DMS 273 (cell line): ENCODE results near the gene ZC3H7B.
A peak's percentile ranks its signal among the peaks of the same experiment; 100 is the strongest.

Experiments
- DNase-seq: peaks from one replicate; lab custom pipeline; 2025; ENCODE audit not compliant: unreplicated experiment; lab: John Stamatoyannopoulos, UW

ZC3H7B gene

DNA sequence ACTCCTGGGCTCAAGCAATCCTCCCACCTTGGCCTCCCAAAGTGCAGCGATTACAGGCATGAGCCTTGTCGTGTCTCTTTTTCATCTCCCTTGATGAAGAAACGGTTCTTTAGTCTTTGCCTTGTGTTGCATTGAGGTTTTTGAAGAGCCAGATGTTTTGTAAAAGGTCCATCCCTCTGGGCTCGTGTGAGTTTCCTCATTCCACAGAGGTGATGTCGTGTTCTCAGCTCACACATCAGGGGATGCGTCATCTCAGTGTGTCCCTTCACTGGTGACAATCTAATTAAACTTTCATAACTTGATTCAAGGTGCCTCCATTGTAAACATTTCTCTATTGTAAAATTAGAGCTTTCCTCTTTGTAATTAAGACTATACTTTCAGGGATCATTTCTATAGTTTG lies 50.7 kb downstream of the ZC3H7B start:
- DNase-seq, result no peak

DNA sequence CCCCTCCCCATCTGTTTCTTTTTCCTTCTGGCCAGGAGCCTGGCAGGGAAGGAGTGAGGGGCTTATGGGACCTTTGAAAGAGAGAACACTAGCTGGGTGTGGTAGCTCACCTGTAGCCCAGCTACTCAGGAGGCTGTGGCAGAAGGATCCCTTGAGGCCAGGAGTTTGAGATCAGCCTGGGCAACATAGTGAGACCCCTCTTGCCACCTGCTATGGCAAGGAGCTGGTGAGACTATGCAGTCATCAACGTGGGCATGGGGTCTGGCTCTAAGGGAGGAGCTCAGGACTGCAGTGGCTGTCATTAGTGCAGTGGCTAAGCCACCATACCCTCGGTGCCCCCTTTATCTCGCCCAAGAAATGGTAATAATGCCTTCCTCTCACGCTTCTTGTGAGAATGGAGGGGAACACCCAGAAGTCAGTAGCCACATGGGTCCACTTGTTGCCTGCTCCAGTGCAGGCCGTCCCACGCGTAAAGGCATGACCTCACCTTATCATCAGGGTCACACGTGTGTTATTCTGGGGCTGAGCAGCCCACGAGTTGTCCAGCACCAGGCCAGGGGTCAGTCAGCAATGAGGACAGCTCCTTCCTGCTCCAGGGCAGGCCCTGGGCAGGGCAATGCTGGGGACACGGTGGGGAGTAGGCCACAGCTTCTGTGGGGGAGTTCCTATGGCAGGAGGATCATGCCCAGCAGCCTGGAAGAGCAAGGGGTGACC lies 52.7 kb downstream of the ZC3H7B start:
- DNase-seq, result no peak

DNA sequence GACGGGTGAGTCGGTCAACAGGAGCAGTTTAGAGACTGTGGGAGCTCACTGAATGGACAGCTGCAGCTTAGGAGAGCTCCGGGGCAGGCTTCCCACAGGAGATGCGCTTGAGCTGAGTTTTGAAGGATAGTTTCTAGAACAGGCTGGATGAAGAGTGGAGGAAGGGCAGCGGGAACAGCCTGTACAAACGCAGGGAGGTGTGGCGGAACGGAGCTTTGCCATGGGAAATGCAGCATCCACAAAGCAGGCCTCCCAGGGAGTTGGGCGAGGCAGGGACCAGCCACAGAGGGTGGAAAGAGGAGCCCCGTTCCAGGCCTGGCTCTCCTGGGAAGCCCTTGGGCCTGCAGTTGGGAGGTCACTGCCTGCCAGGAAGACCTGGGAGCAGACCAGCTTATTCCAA lies 53.7 kb downstream of the ZC3H7B start:
- DNase-seq, result no peak

DNA sequence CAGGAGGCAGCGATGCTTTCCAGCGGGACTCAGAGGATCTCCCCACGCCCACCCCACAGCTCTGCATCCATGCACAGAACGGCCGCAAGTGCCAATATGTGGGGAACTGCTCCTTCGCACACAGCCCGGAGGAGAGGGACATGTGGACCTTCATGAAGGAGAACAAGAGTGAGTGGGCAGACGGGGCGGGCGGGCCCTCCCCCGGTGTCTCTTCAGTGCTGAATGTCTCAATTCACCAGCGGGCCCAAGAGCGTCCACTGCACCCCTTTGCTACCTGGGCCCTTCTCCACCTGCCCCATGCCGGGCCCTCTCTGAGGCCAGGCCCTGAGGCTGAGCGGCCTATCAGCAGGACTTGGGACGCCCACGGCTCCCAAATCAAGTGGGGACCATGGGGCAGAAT lies 54.6 kb downstream of the ZC3H7B start:
- DNase-seq, result no peak

DNA sequence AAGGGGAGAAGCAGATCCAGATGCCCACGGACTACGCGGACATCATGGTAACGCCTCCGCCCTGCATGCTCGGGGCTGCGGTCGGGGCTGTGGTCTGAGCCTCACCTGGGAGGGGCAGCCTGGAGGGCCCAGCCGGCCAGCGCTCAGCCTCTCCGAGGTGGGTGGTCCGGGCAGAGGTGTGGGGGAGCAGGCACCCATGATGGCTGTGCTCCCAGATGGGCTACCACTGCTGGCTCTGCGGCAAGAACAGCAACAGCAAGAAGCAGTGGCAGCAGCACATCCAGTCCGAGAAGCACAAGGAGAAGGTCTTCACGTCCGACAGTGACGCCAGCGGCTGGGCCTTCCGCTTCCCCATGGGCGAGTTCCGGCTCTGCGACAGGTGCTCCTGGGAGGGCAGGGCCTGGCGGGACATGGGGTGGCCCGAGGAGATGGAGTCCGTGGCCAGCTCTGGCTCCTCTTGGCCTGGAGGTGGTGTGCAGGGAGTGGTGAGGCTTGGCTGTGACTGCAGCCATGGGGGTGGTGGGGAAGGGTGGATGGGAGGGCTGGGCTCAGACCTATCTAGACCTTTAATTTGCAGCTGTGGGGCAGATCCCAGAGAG lies 55.2 kb downstream of the ZC3H7B start:
- no peak for DNase-seq

DNA sequence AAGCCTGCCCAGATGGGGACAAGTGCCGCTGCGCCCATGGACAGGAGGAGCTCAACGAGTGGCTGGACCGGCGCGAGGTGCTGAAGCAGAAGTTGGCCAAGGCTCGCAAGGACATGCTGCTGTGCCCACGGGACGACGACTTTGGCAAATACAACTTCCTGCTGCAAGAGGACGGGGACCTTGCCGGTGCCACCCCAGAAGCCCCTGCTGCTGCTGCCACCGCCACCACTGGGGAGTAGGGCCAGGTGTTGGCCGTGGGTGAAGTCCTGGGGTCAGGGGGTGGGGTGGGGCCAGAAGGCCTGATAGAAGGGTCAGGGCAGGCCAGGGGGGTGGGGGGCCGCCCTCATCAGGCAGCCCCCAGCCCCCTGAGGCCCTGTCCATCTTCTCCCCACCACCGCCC lies 55.9 kb downstream of the ZC3H7B start:
- DNase-seq, result no peak

DNA sequence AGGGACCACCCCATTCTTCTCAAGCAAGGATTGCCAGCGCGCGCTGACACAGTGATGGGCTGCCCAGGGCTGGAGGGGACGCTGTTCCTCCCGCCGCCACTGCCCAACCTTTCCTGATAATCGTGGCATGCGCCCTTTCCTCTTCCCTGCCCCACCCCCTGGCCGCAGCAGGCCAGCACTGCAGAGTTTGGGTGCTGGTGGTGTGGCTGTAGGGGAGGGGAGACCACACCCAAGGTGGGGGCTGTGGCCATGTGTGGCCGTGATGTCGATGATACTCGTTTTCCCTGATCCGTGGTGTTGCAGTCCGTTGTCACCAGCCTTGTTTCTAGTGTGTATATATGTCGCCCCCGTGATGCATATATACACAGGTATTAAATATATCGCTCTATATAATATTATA lies 57.6 kb downstream of the ZC3H7B start:
- DNase-seq, result no peak

DNA sequence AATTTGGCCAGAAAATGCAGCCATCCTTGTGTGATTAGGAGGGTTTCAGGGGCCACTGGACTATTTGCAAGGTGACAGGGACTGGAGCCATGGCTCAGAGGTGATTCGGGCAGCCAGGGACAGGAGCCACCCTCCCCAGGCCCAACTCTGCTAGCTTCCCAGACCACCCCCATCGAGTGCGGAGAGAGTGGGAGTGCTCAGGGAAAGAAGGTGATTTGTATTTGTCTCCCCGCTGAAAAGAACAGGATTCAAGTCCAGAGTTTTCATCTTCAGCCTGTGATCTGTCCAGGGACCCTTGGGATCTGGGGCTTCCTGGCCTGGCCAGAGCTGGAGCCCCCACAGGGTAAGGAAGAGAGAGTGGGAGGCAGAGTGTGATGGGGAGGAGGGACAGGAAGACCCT lies 58.1 kb downstream of the ZC3H7B start:
- DNase-seq, result no peak

DNA sequence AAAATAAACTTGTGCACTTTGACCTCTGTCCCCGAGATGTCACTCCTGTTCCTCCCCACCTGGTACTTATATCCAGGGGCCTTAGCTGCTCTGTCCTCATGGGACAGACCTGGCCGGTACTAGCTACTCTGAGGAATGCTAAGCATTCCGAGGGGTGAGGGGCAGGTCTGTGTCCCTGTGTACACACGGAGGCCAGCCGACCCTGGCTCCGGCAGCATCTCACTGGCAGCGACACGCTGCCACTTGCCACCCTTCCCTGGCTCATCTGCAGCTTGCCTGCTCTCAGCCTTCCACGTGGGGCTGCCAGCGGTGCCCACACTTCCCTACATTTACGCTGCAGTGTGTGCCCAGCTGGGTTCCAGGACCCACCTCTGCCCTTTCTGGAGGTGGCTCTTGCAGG lies 58.8 kb downstream of the ZC3H7B start:
- DNase-seq, result no peak

DNA sequence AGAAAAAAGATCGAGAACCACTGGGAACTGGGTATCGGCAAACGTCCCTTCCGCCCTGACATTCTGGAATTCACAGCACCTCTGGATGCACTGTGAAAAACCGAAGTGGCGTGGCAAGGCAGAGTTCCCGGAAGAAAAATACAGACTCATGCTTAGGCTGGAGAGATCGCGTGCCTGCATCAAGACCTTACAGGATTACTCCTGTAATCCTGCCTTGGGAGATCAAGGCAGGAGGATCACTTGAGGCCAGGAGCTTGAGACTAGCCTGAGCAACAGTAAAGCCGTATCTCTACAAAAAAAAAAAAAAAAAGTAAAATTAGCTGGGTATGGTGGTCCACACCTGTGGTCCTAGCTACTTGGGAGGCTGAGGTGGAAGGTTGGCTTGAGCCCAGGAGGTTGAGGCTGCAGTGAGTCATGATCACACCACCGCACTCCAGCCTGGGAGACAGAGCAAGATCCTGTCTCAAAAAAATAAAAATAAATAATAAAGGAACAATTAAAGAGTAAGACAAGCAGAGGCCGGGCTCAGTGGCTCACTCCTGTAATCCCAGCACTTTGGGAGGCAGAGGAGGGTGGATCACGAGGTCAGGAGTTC lies 60.5 kb downstream of the ZC3H7B start:
- DNase-seq, result no peak

DNA sequence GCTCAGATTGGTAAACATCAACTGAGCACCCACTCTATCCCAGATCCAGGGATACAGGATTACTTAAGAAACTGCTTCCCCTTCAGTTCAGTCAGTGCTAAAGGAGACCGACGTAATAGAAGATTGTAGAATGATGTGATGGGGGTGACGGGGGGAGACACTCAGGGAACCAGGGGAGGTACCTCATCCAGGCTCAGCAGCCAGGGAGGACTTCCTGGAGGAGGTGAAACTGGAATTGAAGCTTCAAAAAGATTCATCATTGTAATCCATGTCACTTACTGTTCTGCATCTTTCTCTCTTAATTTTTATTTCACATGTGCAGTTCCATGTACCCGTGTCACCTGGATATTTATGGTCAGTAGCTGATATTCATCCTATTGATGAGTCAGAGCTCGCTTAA lies 61.3 kb downstream of the ZC3H7B start:
- no peak for DNase-seq

DNA sequence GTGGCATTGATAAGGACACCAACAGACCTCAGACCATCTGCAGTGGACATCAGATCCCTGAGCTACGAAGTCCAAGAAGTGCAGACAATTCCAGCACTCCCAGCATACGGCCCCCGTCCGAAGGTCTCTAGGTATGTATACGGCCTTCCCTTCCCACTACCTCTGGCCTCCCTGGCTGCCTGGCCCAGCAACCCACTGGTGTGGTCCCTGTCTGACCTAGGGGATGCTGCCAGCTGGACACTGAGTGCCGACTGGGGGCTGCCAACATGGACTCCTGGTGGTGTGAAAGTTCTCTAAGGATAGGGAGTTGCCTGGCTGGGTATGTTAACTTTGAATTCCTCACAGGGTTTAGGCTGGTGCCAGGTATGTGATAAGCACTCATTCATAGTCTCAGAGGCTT lies 62.9 kb downstream of the ZC3H7B start:
- DNase-seq, result no peak

DNA sequence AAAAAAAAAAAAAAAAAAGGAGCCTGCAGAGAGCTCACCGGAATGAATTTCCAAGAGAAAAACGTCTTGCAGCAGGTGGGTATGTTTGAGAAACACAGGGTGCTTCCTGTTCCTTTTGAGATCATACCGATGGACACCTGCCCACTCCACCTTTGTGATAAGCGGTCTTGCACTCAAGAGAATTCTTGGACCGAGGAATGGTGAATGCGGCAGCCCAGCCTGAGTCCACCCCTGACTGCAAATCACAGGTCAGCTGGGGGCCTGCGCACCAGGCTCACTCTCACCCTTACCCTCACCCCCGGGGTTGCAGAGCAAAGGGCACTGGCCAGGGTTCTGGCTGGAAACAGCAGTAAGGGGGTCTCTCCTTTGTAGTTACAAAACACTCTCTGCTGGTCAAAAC lies 63.6 kb downstream of the ZC3H7B start:
- DNase-seq, result no peak

DNA sequence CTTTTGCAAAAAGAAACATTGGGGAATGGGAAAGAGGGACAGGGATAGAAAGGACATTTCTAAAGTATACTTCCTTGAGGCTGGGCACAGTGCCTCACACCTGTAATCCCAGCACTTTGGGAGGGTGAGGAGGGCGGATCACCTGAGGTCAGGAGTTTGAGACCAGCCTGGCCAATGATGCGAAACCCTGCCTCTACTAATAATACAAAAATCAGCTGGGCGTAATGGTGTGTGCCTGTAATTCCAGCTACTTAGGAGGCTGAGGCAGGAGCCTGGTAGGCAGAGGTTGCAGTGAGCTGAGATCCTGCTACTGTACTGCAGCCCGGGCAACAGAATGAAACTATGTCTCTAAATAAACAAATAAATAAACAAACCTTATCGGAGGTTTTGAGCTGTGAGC lies 64.1 kb downstream of the ZC3H7B start:
- no peak for DNase-seq

DNA sequence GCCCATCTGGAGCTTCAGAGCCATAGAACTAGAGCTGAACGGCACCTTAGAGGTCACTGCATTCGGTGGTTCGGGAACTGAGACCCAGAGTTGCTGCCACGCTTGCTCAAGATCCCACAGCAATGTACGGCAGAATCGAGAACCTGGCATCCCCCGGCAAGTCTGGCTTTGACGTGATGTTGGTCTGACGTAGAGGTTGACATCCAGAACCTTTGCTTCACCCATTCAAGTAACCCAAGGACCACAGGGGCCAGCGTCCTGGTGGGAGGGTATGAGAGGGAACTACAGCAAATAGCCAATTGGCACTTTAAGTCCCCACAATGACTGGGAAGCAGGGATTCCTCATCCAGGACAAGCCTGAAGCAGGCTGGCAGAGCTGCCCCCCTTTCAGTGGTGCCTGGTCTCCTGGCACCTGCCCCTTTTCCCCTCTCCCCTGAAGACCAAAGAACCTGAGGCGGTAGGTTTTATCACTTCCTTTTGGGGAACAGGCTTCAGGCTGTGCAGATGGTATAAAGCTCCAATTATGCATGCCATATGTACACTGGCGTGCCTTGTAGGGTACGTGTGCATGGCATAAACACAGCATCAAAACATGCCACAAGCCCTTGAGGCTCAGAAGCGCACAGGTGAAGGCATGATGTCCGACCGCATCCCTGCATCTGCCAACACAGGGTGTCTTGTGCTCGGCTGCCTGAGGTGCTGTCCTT lies 65.2 kb downstream of the ZC3H7B start:
- peak; percentile 87 for DNase-seq

DNA sequence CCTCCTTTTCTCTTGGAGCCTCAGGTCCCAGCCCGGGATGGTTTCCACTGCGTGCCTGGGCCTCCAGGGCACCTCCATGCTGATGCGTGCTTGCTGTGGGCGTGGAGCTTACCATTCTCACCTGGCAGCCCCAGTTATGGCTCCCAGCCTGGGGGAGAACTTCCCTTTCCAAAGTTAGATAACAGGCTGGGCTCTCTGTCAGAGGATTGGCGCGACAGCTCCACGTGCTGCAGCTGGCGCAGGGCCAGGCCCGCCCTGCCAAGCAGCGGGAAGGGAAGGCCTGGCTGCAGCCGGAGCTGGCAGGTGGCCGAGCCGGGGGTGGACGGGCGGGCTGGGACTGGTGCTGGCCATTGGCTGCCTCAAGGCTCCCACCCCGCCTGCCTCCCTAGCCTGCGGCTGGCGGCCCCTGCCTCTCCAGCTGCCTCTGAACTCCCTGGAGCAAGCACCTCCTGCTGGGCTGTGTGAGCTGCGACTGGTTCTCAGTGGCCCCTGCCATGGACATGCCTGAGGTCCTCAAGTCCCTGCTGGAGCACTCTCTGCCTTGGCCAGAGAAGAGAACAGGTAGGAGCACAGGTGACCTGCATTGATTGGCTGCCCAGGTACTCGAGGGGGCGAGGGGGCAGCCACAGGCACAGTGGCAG lies 65.8 kb downstream of the ZC3H7B start:
- DNase-seq, result peak; percentile 98

DNA sequence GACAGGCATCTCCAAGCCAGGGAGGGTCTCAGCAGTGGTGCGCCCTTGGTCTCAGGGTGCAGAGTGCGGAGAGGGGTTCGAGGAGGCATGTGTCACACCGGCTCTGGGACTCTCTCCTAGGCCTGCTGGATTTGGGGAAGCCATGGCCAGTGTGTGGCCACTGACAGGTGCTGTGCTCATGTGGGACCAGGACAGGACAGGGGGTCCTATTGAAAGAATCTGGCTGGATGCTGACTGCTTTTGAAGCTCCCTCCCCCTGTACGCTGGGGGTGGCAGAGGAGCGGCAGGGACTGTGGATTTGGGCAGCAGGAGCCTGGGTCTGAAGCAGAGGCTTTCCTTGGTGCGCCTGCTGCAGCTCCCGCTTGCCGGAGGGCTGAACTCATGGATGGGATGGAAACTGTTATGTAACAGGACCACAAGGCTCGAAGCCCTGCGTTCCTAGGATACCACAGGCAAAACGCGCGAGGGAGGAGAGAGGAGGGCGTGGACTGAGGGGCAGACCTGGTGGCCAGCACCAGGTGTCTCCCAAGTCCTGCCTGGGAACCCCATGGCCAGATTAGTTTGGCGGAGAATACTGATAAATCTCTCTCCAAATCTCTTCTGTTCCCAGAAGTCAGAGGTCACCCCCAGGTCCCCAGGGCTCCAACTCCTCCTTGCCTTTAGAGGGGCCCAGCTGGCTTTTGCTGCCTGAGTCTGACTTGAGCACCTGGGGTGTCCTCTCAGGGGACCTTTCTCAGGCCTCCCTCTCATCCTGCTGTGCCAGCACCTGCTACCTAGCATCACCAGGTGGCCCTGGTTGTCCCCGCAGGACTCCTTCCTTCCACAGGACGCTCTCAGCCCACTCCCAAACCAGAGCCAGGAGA lies 66.6 kb downstream of the ZC3H7B start:
- DNase-seq, result peak; percentile 71

DNA sequence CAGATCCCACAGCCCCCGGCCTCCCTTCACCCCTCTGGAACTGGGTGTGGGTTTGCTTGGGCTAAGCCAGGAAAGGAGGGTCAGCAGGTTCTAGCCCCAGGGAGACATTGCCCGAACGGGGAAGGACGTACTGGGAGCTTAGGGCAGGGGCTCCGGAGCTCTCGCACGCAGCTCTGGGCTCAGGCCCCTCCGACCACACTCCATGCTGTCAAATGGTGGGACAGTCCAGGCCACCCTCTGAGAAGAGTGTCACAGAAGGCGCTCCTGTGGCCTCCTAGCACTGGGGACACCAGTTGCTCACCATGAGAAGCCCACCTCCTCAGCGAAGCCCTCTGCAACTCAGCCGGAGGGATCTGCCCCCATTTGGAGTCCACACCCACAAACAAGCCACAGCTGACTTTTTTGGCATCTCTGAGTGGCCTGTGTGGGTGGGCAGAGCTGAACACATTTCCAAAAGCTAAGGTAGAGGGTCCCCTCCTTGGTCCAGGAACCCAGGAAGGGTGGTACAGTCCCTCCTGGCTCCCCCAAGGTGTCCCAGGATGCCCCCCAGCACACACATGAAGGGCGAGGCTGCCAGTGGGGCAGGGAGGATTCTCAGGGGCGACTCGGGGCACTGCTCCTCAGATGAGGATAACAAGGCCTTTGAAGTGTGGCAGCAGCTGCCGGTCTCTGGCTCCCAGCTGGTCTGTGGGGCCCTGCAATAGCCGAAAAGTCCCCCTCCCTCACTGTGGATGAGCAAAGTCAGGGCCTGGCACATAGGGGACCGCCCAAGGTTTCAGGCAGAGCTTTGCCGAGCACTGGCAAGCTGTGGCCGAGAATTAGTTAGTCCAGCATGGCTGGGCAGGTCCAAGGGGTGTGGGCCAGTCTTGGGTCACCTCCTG lies 67.5 kb downstream of the ZC3H7B start:
- peak; percentile 89 for DNase-seq

DNA sequence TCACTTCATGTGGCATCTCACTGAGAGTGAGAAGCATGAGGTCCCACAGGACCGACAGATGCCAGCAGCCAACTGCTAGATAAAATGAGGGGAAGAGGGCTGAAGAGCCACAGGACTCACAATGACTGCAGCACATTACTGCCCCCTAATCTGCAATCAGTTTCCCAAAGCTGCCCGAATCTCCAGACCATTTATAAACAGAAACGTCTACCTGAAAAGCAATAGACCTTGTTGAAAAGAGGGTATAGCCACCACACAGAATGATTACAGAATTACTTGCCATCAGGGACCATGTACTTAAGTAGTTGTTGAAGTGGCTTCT lies 68.1 kb downstream of the ZC3H7B start:
- peak; percentile 65 for DNase-seq

DNA sequence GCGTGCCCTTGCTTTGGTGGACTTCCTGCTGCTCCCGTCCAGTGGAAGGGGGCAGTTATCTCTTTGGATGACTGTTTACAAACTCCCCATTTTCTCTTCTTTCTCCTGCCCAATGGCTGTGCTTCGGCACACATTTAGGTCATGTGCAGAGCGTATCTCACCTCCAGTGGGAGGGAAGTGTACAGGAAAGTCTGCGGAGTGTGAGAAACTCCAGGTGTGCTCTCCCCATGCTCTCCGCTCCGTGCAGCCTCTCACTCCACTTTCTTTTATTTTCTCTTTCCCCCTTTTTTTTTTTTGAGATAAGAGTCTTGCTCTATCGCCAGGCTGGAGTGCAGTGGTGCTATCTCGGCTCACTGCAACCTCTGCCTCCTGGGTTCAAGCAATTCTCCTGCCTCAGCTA lies 68.5 kb downstream of the ZC3H7B start:
- DNase-seq, result no peak
